ENCODE data around the gene MMP20. TPM values are rescaled to one million over a fixed set of nuclear protein-coding genes. Genes with fewer than 3 reads are reported as not detected.

The MMP20 gene
- total RNA-seq, 2 donors from 2014 or later: not detected

DNA sequence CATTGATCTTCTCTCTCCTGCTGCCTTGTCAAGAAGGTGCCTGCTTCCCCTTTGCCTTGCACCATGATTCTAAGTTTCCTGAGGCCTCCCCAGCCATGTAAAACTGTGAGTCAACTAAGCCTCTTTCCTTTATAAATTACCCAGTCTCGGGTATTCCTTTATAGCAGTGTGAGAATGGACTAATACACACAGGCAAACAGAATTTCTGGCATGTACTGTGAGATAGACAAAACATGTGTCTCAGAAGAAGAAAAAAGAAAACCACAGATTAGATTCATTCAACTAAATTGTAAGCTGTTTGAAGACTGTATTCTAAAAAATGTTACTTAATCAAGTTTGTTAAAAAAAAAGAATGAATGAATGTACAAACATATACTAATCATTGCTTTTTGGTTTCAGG is 1.5 kb upstream of the MMP20 start:
- Mint-ChIP-seq H3K36me3 (ENCODE audit: low read depth) (no peaks in the 10 kb centered on the region), H3K9me3 (no peaks in the 10 kb centered on the region), H3K27ac (no peak overlapping the region), H3K27me3 (ENCODE audit: insufficient read depth) (no peaks in the 10 kb centered on the region), H3K4me1 (peaks cover 10% of the 10 kb centered on the region), H3K4me3 (no peak overlapping the region)
- no peak for DNase-seq
- TF ChIP-seq, protein P1, sequence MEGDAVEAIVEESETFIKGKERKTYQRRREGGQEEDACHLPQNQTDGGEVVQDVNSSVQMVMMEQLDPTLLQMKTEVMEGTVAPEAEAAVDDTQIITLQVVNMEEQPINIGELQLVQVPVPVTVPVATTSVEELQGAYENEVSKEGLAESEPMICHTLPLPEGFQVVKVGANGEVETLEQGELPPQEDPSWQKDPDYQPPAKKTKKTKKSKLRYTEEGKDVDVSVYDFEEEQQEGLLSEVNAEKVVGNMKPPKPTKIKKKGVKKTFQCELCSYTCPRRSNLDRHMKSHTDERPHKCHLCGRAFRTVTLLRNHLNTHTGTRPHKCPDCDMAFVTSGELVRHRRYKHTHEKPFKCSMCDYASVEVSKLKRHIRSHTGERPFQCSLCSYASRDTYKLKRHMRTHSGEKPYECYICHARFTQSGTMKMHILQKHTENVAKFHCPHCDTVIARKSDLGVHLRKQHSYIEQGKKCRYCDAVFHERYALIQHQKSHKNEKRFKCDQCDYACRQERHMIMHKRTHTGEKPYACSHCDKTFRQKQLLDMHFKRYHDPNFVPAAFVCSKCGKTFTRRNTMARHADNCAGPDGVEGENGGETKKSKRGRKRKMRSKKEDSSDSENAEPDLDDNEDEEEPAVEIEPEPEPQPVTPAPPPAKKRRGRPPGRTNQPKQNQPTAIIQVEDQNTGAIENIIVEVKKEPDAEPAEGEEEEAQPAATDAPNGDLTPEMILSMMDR (conservative IDR thresholded peaks at IDR 0.05): no peak
- WGBS, 2 experiments (ENCODE audit: insufficient coverage in 1 of 2, insufficient read length in 1 of 2): 86% methylated on average over 1 of the region's 1 CpG; no CpG with 5 or more reads in 1 of the 2 experiments
- H3K4me3 ChIP-seq (ENCODE audit: low read length): no peak overlapping the region
- H3K27me3 ChIP-seq (ENCODE audit: control insufficient read depth, insufficient read depth, low read length, poor library complexity, severe bottlenecking): peaks cover 5% of the 10 kb centered on the region
- H3K9me3 ChIP-seq (ENCODE audit: control insufficient read depth, low read length): no peaks in the 10 kb centered on the region
- H3K4me1 ChIP-seq (ENCODE audit: control insufficient read depth, insufficient read depth, low read length): peaks cover 3% of the 10 kb centered on the region
- no peaks in the 10 kb centered on the region for H3K36me3 ChIP-seq (ENCODE audit: control insufficient read depth, insufficient read depth, low read length)
- no peak overlapping the region for H3K27ac ChIP-seq (ENCODE audit: low read depth, low read length)
- no peak overlapping the region for H3K9ac ChIP-seq (ENCODE audit: extremely low read depth, low read length, poor library complexity, severe bottlenecking)

DNA sequence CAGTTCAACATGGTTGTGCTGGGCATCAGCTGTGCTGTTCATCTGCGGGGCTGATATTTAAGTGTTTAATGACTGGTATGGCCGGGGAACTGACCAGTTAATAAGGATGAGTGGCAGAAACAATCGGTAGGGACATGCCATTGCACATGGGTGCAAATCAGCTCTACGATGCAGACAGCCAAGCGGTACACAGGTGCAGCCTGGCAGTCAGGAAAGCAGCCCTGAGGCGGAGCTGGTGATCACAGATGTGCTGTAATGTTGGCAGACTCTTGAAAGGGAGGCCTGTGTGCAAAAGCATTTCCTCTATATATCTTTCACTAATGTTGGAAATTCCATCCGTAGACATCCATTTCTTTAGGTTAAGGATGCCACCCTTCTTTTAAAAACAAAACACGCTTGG is 1.1 kb downstream of the MMP20 start:
- H3K9ac ChIP-seq (ENCODE audit: extremely low read depth, low read length, poor library complexity, severe bottlenecking): no peak overlapping the region
- no peak overlapping the region for H3K27ac ChIP-seq (ENCODE audit: low read depth, low read length)
- Mint-ChIP-seq H3K27me3 (ENCODE audit: insufficient read depth) (no peaks in the 10 kb centered on the region), H3K27ac (no peak overlapping the region), H3K4me1 (peaks cover 10% of the 10 kb centered on the region), H3K9me3 (no peaks in the 10 kb centered on the region), H3K36me3 (ENCODE audit: low read depth) (no peaks in the 10 kb centered on the region), H3K4me3 (no peak overlapping the region)
- no peaks in the 10 kb centered on the region for H3K36me3 ChIP-seq (ENCODE audit: control insufficient read depth, insufficient read depth, low read length)
- H3K9me3 ChIP-seq (ENCODE audit: control insufficient read depth, low read length): no peaks in the 10 kb centered on the region
- no peak overlapping the region for H3K4me3 ChIP-seq (ENCODE audit: low read length)
- WGBS, 2 experiments (ENCODE audit: insufficient coverage in 1 of 2, insufficient read length in 1 of 2): 93% methylated on average over 6 of the region's 8 CpGs
- peaks cover 3% of the 10 kb centered on the region for H3K4me1 ChIP-seq (ENCODE audit: control insufficient read depth, insufficient read depth, low read length)
- DNase-seq: no peak
- peaks cover 5% of the 10 kb centered on the region for H3K27me3 ChIP-seq (ENCODE audit: control insufficient read depth, insufficient read depth, low read length, poor library complexity, severe bottlenecking)
- TF ChIP-seq, protein P1 (conservative IDR thresholded peaks at IDR 0.05): no peak

DNA sequence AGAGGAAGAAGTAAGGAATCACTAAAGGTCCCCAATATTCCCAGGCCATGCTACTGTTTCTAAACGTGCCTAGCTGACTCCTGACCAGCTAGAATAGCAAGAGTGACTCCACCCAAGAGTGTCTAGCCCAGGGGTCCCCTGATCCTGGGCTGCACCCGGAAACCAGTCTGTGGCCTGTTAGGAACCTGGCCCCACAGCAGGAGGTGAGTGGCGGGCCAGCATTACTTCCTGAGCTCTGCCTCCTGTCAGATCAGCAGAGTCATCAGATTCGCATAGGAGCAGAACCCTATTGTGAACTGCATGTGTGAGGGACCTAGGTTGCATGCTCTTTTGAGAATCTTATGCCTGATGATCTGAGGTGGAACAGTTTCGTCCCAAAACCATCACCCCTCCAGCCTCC is 2.0 kb downstream of the MMP20 start:
- H3K9me3 Mint-ChIP-seq: no peaks in the 10 kb centered on the region

More for the DNA sequence above, 2.0 kb downstream of the MMP20 start:
- Histone ChIP-seq H3K9me3 (ENCODE audit: control insufficient read depth, low read length) (no peaks in the 10 kb centered on the region), H3K27me3 (ENCODE audit: control insufficient read depth, insufficient read depth, low read length, poor library complexity, severe bottlenecking) (peaks cover 5% of the 10 kb centered on the region), H3K27ac (ENCODE audit: low read depth, low read length) (no peak overlapping the region), H3K36me3 (ENCODE audit: control insufficient read depth, insufficient read depth, low read length) (no peaks in the 10 kb centered on the region), H3K4me1 (ENCODE audit: control insufficient read depth, insufficient read depth, low read length) (peaks cover 3% of the 10 kb centered on the region), H3K4me3 (ENCODE audit: low read length) (no peak overlapping the region), H3K9ac (ENCODE audit: extremely low read depth, low read length, poor library complexity, severe bottlenecking) (no peak overlapping the region)
- no peak overlapping the region for H3K27ac Mint-ChIP-seq
- WGBS, 2 experiments (ENCODE audit: insufficient coverage in 1 of 2, insufficient read length in 1 of 2): 88 to 94% methylated on average over 5 of the region's 5 CpGs
- DNase-seq: no peak
- H3K4me3 Mint-ChIP-seq: no peak overlapping the region
- no peaks in the 10 kb centered on the region for H3K36me3 Mint-ChIP-seq (ENCODE audit: low read depth)
- H3K27me3 Mint-ChIP-seq (ENCODE audit: insufficient read depth): no peaks in the 10 kb centered on the region
- TF ChIP-seq, protein P1 (conservative IDR thresholded peaks at IDR 0.05): no peak
- peaks cover 10% of the 10 kb centered on the region for H3K4me1 Mint-ChIP-seq

Data from endodermal cell (in vitro differentiated cells).